ENCODE measurements around the gene RFX4. TPM values are rescaled to one million over a fixed set of nuclear protein-coding genes. Genes with fewer than 3 reads are reported as not detected.

The RFX4 gene
- total RNA-seq, 2 experiments from 2014 or later: not detected

DNA sequence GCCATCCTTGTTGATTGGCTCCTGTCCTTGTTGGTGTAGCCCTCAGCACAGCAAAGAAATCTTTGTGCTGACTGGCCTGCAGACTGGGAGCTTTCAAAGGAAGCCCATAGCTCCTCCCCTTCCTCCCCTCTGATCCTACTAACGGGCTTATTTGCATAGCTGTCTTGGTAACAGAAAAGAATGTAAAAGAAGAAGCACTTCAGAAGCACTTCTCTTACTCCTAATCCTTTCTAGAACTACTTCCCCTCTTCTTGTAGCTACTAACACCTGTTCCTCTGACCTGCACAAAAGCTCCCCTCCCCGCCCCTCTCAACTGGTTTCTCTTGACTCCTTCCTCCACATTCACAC lies 177.4 kb downstream of the RFX4 start:
- DNase-seq: peak; percentile 46
- no peaks in the 10 kb centered on the region for H3K27me3 Mint-ChIP-seq
- H3K9me3 Mint-ChIP-seq: no peaks in the 10 kb centered on the region
- H3K27ac Mint-ChIP-seq: peak overlapping the region; percentile 85
- peak overlapping the region; percentile 42 for H3K4me3 Mint-ChIP-seq
- H3K4me1 Mint-ChIP-seq: peaks cover 13% of the 10 kb centered on the region
- ChIA-PET CTCF (interaction anchor here (0.6 kb wide), 1 partner anchor 615 kb away, joined by 3 read pairs; no protein-coding TSS in a partner anchor), POLR2A (no interaction called here)
- H3K36me3 Mint-ChIP-seq (ENCODE audit: low read depth): no peaks in the 10 kb centered on the region

DNA sequence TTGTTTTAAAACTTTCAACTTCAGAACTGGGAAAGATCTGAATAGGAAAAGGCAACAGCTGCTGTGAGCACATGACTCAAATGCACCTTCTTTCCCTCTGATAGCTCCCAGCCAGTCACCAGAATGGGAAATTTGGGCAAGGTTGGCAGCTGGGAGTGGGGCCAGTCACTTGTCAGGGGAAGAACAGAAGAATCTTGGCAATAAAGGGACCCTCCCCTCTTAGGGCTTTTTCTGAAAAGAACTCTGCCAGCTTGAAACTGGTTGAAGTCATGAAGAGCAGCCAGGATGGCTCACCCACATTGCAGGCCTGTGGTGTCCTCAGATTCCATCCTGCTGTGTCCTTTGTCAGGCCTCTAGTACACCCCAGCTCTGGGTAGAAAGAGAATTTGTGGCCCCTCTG lies 181.4 kb downstream of the RFX4 start:
- POLR2A ChIA-PET: no interaction called here

DNA sequence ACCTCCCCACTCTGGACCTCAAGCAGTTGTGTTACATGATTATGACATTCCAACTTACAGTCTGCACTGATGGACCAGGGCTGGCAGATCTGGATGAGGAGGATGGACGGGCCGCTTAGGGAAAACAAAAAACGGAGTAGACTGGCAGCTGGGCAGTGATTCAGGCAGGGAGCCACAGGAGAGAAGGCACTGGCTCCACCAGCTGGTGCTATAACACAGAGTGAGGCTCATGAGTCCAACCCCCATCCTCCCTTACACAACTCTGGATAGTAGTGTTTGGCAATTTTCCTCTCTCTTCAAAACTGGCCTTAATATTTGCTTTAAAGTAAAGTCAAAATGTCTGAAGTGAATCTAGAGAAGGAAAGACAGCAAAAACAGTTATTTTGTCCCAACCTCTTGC lies 181.9 kb downstream of the RFX4 start:
- no peak overlapping the region for H3K27ac Mint-ChIP-seq
- CTCF ChIA-PET: interaction anchor here (1.7 to 2.0 kb wide), 2 partner anchors 12 to 16 kb away, joined by 5 read pairs; no protein-coding TSS in a partner anchor
- POLR2A ChIA-PET: no interaction called here
- H3K36me3 Mint-ChIP-seq (ENCODE audit: low read depth): no peaks in the 10 kb centered on the region
- peaks cover 10% of the 10 kb centered on the region for H3K27me3 Mint-ChIP-seq
- no peak overlapping the region for H3K4me3 Mint-ChIP-seq
- peaks cover 12% of the 10 kb centered on the region for H3K4me1 Mint-ChIP-seq
- H3K9me3 Mint-ChIP-seq: no peaks in the 10 kb centered on the region
- DNase-seq: no peak

More for the DNA sequence above, 181.4 kb downstream of the RFX4 start:
- Mint-ChIP-seq H3K4me3 (no peak overlapping the region), H3K36me3 (ENCODE audit: low read depth) (no peaks in the 10 kb centered on the region), H3K27ac (no peak overlapping the region), H3K27me3 (peaks cover 9% of the 10 kb centered on the region), H3K9me3 (no peaks in the 10 kb centered on the region), H3K4me1 (peaks cover 14% of the 10 kb centered on the region)
- DNase-seq: no peak
- CTCF ChIA-PET: interaction anchor here (1.7 kb wide), 1 partner anchor 16 kb away, joined by 5 read pairs; no protein-coding TSS in a partner anchor

DNA sequence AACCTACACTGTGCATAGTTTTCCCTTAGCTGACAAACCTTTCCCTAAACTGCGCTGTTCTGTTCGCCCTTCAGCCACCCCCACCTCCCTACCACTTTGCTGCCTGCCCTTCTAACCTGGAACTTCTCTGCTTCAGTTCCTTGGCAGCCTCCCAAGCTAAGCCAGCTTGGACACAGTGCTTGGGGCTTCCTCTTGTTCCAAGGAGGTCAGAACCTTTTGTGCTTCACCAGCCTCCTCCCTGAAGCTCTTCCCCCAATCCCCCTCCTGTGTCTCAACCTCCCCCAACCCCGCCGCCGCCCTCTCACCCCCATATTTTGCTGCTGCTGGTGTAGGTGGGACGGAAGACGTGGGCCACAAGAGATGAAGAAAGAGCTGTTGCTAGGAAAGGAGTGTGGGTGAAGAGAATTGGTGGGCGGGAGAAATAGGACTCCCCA lies 183.6 kb downstream of the RFX4 start:
- CTCF ChIA-PET: interaction anchor here (0.8 to 2.0 kb wide), 4 partner anchors 9 to 245 kb away, joined by 3 to 5 read pairs (median 4); no protein-coding TSS in a partner anchor
- POLR2A ChIA-PET: no interaction called here
- no peak overlapping the region for H3K4me3 Mint-ChIP-seq

DNA sequence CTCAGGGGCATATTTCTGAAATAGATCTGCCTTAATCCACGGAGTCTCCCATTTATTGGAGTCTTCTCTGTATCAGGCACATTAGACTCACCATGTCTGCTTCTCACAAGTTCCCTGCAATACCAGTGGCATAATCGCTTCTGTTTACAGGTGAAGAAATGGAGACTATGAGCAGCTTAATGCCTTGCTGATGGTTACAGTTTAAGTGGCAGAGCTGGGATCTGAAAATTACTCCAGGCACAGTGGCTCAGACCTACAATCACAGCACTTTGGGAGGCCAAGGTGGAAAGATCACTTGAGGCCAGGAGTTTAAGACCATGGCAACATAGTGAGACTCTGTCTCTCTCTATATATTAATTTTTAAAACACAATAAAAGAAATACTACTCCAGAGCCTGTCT lies 184.4 kb downstream of the RFX4 start:
- peaks cover 1% of the 10 kb centered on the region for H3K4me1 Mint-ChIP-seq
- H3K9me3 Mint-ChIP-seq: no peaks in the 10 kb centered on the region
- H3K27me3 Mint-ChIP-seq: peaks cover 10% of the 10 kb centered on the region
- POLR2A ChIA-PET: no interaction called here
- DNase-seq: no peak
- no peaks in the 10 kb centered on the region for H3K36me3 Mint-ChIP-seq (ENCODE audit: low read depth)
- no peak overlapping the region for H3K4me3 Mint-ChIP-seq
- CTCF ChIA-PET: interaction anchor here (0.8 to 1.0 kb wide), 2 partner anchors 8 to 244 kb away, joined by 3 to 4 read pairs; no protein-coding TSS in a partner anchor
- no peak overlapping the region for H3K27ac Mint-ChIP-seq

More for the DNA sequence above, 183.6 kb downstream of the RFX4 start:
- H3K27me3 Mint-ChIP-seq: peaks cover 10% of the 10 kb centered on the region
- H3K9me3 Mint-ChIP-seq: no peaks in the 10 kb centered on the region
- H3K4me1 Mint-ChIP-seq: peaks cover 1% of the 10 kb centered on the region
- no peak for DNase-seq
- H3K36me3 Mint-ChIP-seq (ENCODE audit: low read depth): no peaks in the 10 kb centered on the region
- H3K27ac Mint-ChIP-seq: no peak overlapping the region

DNA sequence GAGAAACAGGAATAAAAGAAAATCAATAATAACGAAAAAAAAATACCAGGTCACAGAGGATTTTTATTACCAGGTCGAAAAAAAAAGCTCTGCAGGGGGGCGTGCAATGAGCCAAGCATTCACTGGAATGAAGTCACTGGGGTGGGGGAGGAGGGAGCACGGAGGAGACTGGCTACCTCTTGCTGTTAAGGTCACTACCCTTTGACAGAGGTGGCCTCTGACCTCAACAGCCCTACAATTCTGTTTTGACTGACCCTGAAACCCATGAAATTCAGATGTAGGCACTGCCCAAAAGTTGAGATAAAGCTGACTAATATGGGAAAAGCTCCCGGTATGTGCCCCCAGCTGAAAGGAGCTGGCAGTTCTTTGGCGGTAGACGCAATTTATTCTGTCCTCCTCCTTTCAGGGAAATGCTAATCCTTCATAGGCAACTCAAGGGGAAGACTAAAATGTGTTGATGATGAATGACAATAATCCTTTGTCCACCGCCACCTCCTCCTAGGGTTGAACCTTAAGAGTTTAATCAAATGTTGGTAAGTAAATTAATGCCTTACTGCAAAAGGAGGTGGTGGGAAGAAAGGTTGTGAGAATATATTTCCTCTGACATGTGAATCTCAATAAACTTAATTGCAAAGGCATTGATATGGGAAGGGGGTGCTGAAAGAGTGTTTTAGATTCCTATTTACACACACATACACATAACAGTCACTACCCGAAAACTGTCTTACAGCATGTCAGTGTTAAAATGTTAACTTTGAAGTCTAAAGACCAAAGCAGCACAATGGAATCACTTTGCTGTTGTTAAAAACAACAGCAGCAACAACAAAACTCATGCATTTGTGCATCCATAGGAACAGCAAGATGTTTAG lies 185.4 kb downstream of the RFX4 start:
- ChIA-PET POLR2A (no interaction called here), CTCF (no interaction called here)
- Mint-ChIP-seq H3K27ac (no peak overlapping the region), H3K36me3 (ENCODE audit: low read depth) (no peaks in the 10 kb centered on the region), H3K9me3 (no peaks in the 10 kb centered on the region), H3K4me1 (peaks cover 1% of the 10 kb centered on the region), H3K4me3 (no peak overlapping the region), H3K27me3 (peaks cover 14% of the 10 kb centered on the region)
- no peak for DNase-seq

DNA sequence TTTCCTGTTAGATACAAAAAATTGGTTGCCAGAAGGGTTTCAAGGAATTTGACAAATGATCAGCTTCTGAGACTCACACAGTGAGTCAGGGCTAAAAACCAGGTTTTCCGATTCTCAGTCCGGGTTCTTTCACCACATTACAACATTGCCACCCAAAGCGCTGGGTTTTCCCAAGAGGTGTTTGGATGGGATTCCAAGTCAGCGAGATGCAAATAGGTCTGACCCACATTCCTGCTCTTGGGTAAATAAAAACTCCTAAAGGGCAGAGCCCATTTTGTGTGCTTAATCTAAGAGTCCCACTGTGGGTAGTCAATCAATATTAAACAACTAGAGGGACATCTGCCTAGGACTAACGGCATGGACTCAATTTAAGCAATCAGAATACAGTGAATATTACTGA lies 186.3 kb downstream of the RFX4 start:
- POLR2A ChIA-PET: no interaction called here
- CTCF ChIA-PET: no interaction called here

DNA sequence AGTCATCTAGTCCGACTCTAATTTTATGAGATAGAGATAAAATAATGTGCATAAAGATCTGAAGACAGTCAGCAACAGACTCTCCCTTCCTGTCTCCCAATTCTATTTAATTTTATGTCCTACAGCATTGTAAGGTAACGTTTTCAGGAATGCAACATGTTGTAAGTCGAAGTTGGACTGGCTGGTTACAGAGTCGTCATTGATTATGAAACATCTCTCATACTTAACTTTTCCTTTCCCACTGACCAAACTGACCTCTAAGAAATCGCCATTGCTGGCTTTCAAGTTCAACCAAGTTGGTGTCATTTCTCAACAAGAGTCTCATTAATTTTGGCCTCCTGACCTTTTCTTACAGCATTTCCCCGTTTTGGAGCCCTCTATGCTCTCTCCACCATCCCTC lies 186.7 kb downstream of the RFX4 start:
- Mint-ChIP-seq H3K4me3 (no peak overlapping the region), H3K4me1 (peaks cover 8% of the 10 kb centered on the region), H3K36me3 (ENCODE audit: low read depth) (no peaks in the 10 kb centered on the region), H3K27me3 (peaks cover 14% of the 10 kb centered on the region), H3K27ac (no peak overlapping the region), H3K9me3 (no peaks in the 10 kb centered on the region)
- DNase-seq: no peak
- ChIA-PET POLR2A (no interaction called here), CTCF (no interaction called here)

More for the DNA sequence above, 186.3 kb downstream of the RFX4 start:
- Mint-ChIP-seq H3K9me3 (no peaks in the 10 kb centered on the region), H3K27ac (no peak overlapping the region), H3K27me3 (peaks cover 14% of the 10 kb centered on the region), H3K4me1 (peaks cover 8% of the 10 kb centered on the region), H3K36me3 (ENCODE audit: low read depth) (no peaks in the 10 kb centered on the region), H3K4me3 (no peak overlapping the region)
- no peak for DNase-seq

DNA sequence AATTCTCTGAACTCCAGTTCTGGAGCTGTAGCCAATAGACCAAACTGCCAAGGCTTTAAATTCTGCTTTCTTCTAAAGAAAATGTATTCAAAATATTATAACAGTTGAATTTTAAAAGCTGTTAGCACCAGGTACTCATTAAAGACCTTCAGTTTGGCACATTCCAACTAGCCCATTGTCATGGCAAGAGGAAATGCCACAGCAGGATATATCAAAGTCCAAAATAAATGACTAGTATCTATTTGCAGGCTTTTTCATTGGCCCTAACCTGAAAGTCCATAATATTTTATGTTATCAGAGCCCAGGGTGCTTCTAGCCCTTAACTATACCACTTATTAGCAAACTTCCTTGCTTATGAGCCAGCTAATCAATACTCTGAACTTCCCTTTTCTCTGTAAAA lies 188.6 kb downstream of the RFX4 start:
- Mint-ChIP-seq H3K27ac (no peak overlapping the region), H3K27me3 (peaks cover 14% of the 10 kb centered on the region), H3K36me3 (ENCODE audit: low read depth) (peaks cover 8% of the 10 kb centered on the region), H3K4me3 (no peak overlapping the region), H3K9me3 (no peaks in the 10 kb centered on the region), H3K4me1 (peaks cover 24% of the 10 kb centered on the region)
- ChIA-PET POLR2A (no interaction called here), CTCF (interaction anchor here (1.3 kb wide), 1 partner anchor 29 kb away, joined by 3 read pairs; no protein-coding TSS in a partner anchor)
- no peak for DNase-seq

DNA sequence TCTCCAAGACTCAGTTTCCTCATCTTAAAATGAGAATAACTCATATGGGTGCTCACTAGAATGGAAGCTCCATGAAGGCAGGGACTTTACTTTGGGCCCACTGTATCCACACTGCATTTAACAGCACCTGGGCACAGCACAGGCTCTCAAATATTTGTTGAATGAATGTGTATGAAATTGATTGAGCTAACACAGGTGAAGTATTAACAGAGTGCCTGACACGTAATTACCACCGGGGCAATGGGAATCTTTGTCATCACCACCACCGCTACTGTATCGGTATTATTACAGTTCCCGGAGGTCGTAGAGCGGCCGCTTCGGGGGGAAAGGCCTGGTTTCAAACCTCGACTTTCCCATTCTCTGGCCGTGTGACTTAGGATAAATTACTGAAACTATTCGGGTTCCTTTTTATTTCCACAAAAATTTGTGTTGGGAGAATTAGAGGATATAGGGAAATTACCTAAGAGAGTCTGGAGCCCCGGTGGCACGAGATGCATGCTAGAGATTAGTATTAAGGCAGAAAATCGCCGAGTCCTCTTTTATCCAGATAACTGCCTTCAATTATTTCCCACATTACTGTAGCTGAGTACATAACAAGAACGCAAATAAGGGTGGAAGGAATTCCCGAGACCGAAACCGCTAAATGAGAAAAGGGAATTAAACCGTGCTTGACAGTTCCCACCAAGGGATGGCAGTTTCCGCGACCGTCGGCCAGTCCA lies 190.6 kb downstream of the RFX4 start:
- Mint-ChIP-seq H3K4me1 (peaks cover 33% of the 10 kb centered on the region), H3K36me3 (ENCODE audit: low read depth) (peaks cover 17% of the 10 kb centered on the region), H3K27me3 (peaks cover 12% of the 10 kb centered on the region), H3K27ac (peak overlapping the region; percentile 95), H3K4me3 (peak overlapping the region; percentile 97), H3K9me3 (no peaks in the 10 kb centered on the region)
- ChIA-PET POLR2A (no interaction called here), CTCF (interaction anchor here (1.1 kb wide), 1 partner anchor 12 kb away, joined by 3 read pairs; no protein-coding TSS in a partner anchor)
- DNase-seq: no peak

DNA sequence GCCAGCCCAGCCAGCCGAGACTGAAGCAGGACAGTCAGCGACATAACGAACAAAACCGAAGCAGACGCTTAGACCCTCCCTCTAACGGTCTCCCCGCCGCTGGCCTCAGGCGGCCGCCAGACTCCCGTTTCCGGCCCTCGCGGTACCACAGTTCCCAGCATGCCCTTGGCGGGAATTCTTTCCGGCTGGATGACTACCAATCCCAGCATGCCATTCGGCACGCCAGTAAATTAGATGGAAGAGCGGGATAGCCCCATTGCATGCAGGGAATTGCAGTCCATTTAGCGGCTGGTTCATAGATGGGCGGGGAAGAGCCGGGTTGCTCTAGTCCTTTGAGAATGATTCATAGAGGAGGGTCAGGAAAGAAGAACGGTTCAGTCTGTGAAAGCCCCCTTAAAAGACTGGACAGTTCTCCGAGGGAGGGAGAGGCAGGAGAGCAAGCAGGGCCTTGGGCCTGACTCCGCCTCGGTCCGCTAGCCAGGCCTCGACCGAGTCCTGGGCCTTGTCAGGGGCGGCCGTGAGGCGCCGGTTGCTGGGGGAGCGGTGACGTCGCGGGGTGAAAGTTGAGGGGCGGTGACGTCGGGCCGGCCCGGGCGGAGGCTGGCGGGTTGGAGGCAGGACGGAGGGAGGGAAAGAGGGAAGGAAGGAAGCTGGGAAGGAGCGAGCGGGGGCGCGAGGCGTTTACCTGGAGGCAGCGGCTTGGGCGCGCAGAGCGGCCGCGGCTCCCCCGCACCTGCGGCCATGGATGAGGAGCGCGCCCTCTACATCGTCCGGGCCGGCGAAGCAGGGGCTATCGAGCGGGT lies 191.4 kb downstream of the RFX4 start, which contains the start of gene RIC8B:
RIC8B (plus strand) TSS at position 678 of the 803 bp plus-strand sequence; CDS start at position 742, 64 bp downstream.
- ChIA-PET POLR2A (no interaction called here), CTCF (no interaction called here)
- peak; percentile 83 for DNase-seq
- Mint-ChIP-seq H3K27me3 (peaks cover 5% of the 10 kb centered on the region), H3K36me3 (ENCODE audit: low read depth) (peaks cover 17% of the 10 kb centered on the region), H3K27ac (peak within 1 kb of the TSS; percentile 95), H3K4me1 (peaks cover 33% of the 10 kb centered on the region), H3K4me3 (peak within 1 kb of the TSS; percentile 97), H3K9me3 (no peaks in the 10 kb centered on the region)

DNA sequence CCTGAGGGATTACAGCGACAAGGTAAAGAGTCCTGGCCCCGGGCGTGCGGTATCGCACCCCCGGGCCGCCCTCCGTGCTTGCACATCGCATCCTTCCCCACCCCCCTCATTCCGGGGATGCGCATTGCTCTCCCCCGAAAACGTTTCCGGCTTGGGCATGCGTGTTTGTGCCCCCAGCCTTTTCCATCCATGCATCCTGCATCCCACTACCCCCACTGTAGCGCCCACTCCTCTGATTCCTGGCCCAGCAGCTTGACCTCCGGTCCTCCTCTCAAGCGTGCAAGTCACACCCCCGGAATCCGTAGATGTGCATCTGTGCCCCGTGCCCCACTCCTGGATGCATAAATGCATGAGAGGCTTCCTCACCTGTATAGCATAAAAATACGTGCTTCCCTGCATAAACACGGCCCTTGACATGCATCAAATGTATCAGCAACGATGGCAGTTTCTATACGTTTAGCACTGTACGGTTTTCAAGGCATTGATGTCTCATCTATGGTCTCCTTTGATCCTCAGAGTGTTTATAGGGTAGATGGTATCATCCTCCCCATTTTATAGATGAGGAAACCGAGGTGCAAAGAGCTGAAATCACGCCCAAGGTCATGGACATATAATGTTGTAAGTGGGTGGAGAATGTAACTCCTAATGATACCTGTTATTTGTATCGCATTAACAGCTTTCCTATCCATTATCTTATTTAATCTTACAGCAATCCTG lies 192.2 kb downstream of the RFX4 start:
- peak; percentile 32 for DNase-seq
- ChIA-PET CTCF (interaction anchor here (0.6 to 1.9 kb wide), 5 partner anchors 8 to 1441 kb away, joined by 3 to 6 read pairs (median 3); no protein-coding TSS in a partner anchor), POLR2A (no interaction called here)
- Mint-ChIP-seq H3K4me1 (peaks cover 33% of the 10 kb centered on the region), H3K36me3 (ENCODE audit: low read depth) (peaks cover 17% of the 10 kb centered on the region), H3K4me3 (peak overlapping the region; percentile 97), H3K9me3 (no peaks in the 10 kb centered on the region), H3K27ac (peak overlapping the region; percentile 95), H3K27me3 (peaks cover 4% of the 10 kb centered on the region)

Data from activated CD4-positive, alpha-beta T cell treated with anti-CD3 and anti-CD28 coated beads, Interleukin-2, amount 10 ng/mL, durations not matched to agents 7 days and 5 days (primary cell).